GM04504 (cell line): ENCODE data around the gene FGF14.
"Not testable (repeated sequence)": the region's sequence is repeated elsewhere in the genome, so short reads cannot be mapped to it uniquely, and the experiment has no call there.

Experiments used
- DNase-seq: peaks from one replicate; pipeline ENCODE4 v3.0.0-alpha.2; 2012; ENCODE audit warnings: low read depth

FGF14 gene

GRCh38 chr13:101866889-101867581 lies 534.8 kb downstream of the FGF14 start:
- no peak for DNase-seq

GRCh38 chr13:101858860-101859259 lies 543.0 kb downstream of the FGF14 start:
- DNase-seq, result no peak

- DNase-seq, result no peak
These were observed 555.1 kb downstream of the FGF14 start for GRCh38 chr13:101846701-101847100.

- no peak for DNase-seq
These were observed 555.6 kb downstream of the FGF14 start for GRCh38 chr13:101846249-101846648.

GRCh38 chr13:101845245-101846020 lies 556.4 kb downstream of the FGF14 start:
- DNase-seq, result no peak

GRCh38 chr13:101841698-101842097 lies 560.1 kb downstream of the FGF14 start:
- DNase-seq, result no peak

GRCh38 chr13:101838323-101838722 lies 563.5 kb downstream of the FGF14 start:
- no peak for DNase-seq

GRCh38 chr13:101837778-101838177 lies 564.1 kb downstream of the FGF14 start:
- not testable (repeated sequence) for DNase-seq

GRCh38 chr13:101837288-101837687 lies 564.6 kb downstream of the FGF14 start:
- no peak for DNase-seq

- DNase-seq, result no peak
These were observed 565.9 kb downstream of the FGF14 start for GRCh38 chr13:101835920-101836319.

GRCh38 chr13:101833671-101834070 lies 568.2 kb downstream of the FGF14 start:
- DNase-seq, result no peak

GRCh38 chr13:101830035-101830434 lies 571.8 kb downstream of the FGF14 start:
- no peak for DNase-seq

- no peak for DNase-seq
These were observed 572.4 kb downstream of the FGF14 start for GRCh38 chr13:101829484-101829883.

GRCh38 chr13:101828119-101828518 lies 573.7 kb downstream of the FGF14 start:
- DNase-seq, result no peak

- no peak for DNase-seq
These were observed 584.0 kb downstream of the FGF14 start for GRCh38 chr13:101817898-101818297.

- no peak for DNase-seq
These were observed 590.0 kb downstream of the FGF14 start for GRCh38 chr13:101811881-101812280.

- DNase-seq, result no peak
These were observed 590.5 kb downstream of the FGF14 start for GRCh38 chr13:101811284-101811839.

GRCh38 chr13:101799196-101799595 lies 602.7 kb downstream of the FGF14 start:
- no peak for DNase-seq

- DNase-seq, result no peak
These were observed 603.4 kb downstream of the FGF14 start for GRCh38 chr13:101798437-101798836.

- no peak for DNase-seq
These were observed 606.4 kb downstream of the FGF14 start for GRCh38 chr13:101795460-101795859.

- no peak for DNase-seq
These were observed 606.8 kb downstream of the FGF14 start for GRCh38 chr13:101795025-101795424.

GRCh38 chr13:101792189-101792588 lies 609.7 kb downstream of the FGF14 start:
- no peak for DNase-seq

GRCh38 chr13:101785858-101786257 lies 616.0 kb downstream of the FGF14 start:
- no peak for DNase-seq
